Measurements from ENCODE around the gene CRBN.

Gene CRBN

DNA sequence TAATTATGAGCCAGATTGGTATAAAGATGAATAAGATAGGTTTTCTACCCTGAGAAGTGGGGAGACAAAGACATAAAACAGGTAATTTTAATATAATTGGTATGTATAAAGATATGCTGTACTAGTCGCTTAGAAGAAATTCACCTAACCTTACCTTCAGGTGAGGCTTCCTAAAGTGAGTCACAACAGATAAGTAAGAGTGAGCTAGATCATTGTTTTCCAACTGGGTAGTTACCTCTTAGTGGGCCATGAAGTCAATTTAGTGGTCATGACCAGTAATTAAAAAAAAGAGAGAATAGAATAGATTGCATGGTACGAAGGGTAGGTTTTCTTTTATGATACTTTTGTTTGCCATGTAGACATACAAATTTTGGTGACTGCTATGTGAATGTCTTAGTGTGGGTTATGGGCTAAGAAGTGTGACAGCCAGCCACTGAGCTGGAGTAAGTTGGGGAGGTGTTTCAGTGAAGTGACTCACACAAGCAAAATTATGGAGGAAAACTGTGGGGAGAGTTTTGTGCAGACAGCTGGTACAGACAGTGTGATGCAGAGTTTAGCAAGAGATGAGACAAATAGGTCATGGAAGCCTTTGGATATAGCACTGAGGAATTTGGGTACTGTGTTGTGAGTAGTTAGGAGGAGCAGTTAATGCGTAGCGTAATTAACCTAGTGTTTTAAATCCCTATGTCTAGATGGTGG lies 44.6 kb downstream of the CRBN start:
- DNase-seq (ENCODE audit: low read depth): no peak
- TF ChIP-seq, protein P1, sequence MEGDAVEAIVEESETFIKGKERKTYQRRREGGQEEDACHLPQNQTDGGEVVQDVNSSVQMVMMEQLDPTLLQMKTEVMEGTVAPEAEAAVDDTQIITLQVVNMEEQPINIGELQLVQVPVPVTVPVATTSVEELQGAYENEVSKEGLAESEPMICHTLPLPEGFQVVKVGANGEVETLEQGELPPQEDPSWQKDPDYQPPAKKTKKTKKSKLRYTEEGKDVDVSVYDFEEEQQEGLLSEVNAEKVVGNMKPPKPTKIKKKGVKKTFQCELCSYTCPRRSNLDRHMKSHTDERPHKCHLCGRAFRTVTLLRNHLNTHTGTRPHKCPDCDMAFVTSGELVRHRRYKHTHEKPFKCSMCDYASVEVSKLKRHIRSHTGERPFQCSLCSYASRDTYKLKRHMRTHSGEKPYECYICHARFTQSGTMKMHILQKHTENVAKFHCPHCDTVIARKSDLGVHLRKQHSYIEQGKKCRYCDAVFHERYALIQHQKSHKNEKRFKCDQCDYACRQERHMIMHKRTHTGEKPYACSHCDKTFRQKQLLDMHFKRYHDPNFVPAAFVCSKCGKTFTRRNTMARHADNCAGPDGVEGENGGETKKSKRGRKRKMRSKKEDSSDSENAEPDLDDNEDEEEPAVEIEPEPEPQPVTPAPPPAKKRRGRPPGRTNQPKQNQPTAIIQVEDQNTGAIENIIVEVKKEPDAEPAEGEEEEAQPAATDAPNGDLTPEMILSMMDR (IDR thresholded peaks at IDR 0.05; ENCODE audit: low read length, missing control alignments): no peak
- H3K4me3 ChIP-seq (replicated peaks; ENCODE audit: low read depth, low read length): no peak overlapping the region

DNA sequence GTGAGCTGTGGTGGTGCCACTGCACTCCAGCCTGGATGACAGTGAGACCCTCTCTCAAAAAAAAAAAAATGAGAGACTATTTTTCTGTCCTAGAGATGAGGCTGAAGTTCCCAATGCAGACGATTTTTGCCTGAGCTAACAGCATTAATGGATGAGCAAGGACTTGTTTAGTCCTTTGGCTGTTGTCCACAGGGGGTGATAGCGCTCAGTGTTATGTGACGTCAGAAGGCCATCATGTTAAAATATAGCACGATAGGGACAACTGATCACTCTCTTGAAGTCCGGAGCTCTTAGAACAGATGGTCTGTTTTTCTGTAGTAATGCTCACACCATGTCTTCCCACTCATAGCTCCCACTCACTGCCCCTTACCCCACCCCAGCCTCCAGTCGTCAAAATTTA lies 46.0 kb downstream of the CRBN start:
- no peak overlapping the region for H3K4me3 ChIP-seq (replicated peaks; ENCODE audit: low read depth, low read length)
- TF ChIP-seq, protein P1 (IDR thresholded peaks at IDR 0.05; ENCODE audit: low read length, missing control alignments): no peak
- DNase-seq (ENCODE audit: low read depth): no peak

DNA sequence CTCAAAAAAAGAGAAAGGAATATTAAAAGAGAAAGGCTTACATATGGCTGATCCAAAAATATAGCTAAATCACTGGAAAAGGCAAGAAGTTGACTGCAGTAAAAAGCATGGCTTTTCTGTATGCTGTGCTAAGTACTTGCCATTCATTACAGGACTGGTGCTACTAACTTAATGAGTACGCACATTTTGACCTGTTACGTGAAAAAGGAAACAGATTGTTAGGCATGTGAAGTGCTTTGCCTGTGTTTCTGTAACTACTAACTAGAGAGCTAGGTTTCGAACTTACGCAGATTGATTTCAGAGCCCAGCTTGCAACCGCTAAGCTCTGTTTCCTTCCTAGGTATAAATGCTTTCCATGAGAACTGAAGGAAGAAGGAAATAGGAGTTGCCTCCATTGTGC lies 49.9 kb downstream of the CRBN start:
- H3K4me3 ChIP-seq (replicated peaks; ENCODE audit: low read depth, low read length): no peak overlapping the region
- TF ChIP-seq, protein P1 (IDR thresholded peaks at IDR 0.05; ENCODE audit: low read length, missing control alignments): no peak
- DNase-seq (ENCODE audit: low read depth): no peak

DNA sequence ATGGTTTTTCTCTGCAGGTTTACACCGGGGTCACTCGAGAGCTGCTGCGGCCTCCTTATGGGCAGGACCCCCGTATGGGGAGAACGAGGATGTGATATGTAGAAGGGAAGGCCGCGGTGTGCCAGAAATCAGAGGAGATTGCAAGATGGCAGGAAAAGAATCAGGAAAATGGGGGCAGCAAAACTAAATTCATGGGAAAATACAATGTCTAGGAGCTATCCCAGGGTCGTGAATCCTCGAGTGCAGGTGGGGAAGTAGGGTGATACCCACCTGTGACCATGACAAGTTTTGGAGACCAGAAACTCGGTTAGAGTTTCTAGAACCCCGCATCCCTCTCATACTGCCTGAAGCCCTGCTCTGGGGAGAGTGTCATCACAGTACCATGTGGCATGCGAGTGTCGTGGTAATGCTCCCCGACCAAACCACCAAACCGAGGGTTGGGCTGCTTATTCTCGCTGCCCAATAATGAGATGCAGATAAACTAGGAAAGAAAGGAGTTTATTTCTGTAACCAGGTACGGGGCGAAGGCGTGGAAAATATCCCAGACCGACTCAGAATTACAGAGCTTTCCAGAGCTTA lies 52.0 kb downstream of the CRBN start:
- no peak for DNase-seq (ENCODE audit: low read depth)
- H3K4me3 ChIP-seq (replicated peaks; ENCODE audit: low read depth, low read length): peak overlapping the region; percentile 90
- TF ChIP-seq, protein P1 (IDR thresholded peaks at IDR 0.05; ENCODE audit: low read length, missing control alignments): no peak

DNA sequence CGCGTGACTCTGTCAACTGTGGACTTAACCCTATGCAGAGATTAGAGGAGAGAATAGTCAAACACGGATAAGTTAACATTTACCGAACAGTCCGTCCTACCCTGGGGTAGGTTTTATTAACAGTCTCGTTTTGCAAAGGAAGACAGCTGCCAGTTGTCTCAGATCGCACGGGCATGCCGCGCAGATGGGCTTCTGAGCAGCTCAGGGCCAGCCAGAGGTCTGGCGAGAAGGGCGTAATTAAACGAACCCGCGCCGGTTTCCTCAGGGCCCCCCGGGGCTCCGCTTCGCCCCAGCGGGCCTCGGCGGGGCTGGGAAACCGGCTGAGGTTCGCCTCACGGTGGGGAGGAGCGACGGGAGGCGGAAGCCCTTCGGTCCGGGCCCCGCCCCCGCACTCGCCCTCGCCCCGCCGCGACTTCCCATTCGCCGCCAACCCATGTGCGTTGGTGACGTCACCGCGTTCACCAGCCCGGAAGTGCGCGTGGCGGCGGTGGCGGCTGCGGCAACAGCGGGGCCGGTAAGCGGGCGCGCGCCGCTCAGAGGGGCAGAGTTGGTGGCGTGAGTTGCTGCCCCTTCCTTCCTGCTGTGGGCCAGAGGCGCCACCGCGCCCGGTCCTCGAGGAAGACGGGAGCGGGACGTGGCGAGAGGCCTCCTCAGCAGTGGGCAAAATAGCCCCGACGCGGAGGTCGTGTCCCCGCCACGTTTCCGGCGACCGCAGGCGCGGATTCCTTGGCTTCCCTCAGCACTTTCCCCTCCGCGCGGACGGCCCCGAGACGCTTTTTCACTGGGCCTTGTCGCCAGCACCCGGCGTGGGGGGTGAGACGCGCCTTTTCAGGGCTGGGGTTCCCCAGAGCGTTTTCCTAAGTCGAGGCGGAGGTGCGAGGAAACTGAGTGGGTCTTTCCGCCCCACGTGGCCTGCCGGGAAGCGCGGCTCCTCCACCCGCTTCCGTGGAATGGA lies 52.7 kb downstream of the CRBN start, which contains the start of gene TRNT1:
Gene TRNT1, plus strand, starts transcription at position 464 of the 955 bp plus-strand sequence. CDS start 2,101 bp downstream, outside the sequence.
- TF ChIP-seq, protein P1 (IDR thresholded peaks at IDR 0.05; ENCODE audit: low read length, missing control alignments): no peak
- peak within 1 kb of the TSS; percentile 90 for H3K4me3 ChIP-seq (replicated peaks; ENCODE audit: low read depth, low read length)
- DNase-seq (ENCODE audit: low read depth): peak; percentile 95

DNA sequence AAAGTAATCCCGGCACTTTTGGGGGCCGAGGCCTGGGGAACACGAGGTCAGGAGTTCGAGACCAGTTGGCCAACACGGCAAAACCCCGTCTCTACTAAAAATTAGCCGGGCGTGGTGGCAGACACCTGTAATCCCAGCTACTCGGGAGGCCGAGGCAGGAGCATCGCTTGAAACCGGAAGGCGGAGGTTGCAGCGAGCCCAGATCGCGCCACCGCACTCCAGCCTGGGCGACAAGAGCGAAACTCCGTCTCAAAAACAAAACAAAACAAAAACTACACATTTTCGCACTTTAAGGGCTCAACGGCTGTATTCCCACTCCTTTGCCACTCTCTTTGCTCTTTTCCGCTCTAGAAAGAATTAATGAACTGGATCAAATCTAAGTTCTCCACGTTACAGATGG lies 53.5 kb downstream of the CRBN start:
- no peak for DNase-seq (ENCODE audit: low read depth)
- TF ChIP-seq, protein P1 (IDR thresholded peaks at IDR 0.05; ENCODE audit: low read length, missing control alignments): no peak
- H3K4me3 ChIP-seq (replicated peaks; ENCODE audit: low read depth, low read length): peak overlapping the region; percentile 90
